Rectal smooth muscle tissue (tissue), 1 donor: Measurements from ENCODE around the gene NAA15.

Experiments
- H3K27ac ChIP-seq: one replicate; pipeline ENCODE4 v1.7.0; 2013; ENCODE audit warnings: low read depth, low read length, inconsistent platforms
- H3K27me3 ChIP-seq: one replicate; pipeline ENCODE4 v1.7.0; 2013; ENCODE audit warnings: low read length; ENCODE audit not compliant: control insufficient read depth, insufficient read depth
- H3K36me3 ChIP-seq: one replicate; pipeline ENCODE4 v1.7.0; 2013; ENCODE audit warnings: low read length; ENCODE audit not compliant: control insufficient read depth, insufficient read depth
- H3K4me1 ChIP-seq: one replicate; pipeline ENCODE4 v1.7.0; 2013; ENCODE audit warnings: low read length; ENCODE audit not compliant: control insufficient read depth, insufficient read depth
- H3K4me3 ChIP-seq: one replicate; pipeline ENCODE4 v1.7.0; 2013; ENCODE audit warnings: low read length
- H3K9ac ChIP-seq: one replicate; pipeline ENCODE4 v1.7.0; 2013; ENCODE audit warnings: low read length

NAA15 gene

DNA sequence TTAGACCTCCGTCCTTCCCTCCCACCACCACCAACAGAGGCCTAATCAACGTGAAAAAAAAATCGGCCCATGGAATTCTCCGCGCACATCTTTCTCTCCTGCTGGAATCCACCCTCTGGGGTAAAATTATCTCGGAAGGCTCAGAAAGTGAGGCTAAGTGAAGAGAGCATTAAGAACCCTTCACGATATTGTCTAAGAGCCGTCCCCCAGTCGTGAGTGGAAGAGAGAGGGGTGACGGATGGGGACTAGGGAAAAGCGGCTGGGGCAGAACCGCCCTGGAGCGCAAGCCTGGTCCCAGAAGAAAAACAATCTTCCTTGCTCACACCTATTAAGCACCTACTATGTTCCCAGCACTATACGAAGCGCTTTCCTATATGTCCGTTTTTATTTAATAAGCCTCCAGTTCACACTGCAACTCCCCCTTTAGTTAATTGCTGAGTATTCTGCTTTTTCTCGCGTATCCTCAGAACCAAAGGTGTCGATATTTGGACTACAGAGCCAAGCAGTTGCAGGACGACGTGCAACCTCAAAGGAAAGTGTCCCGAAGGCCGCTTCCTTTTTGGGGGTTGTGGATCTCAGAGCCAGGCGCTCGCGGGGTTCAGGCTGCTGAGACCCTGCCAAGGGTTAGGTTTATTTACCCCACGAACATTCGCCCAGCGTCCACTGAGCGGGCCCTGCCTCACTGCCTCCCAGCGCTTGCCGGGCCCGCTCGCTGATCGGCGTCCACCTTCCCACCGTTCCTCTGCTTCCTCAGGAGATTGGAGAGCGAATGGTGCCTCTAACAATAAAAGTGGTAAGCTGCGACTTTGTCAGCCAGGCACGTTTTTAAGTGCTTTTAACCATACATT, 22.2 kb upstream of the NAA15 start:
- Histone ChIP-seq H3K27ac (no peak overlapping the region), H3K4me1 (no peaks in the 10 kb centered on the region), H3K27me3 (no peaks in the 10 kb centered on the region), H3K36me3 (no peaks in the 10 kb centered on the region), H3K4me3 (peak overlapping the region; percentile 60), H3K9ac (no peak overlapping the region)

DNA sequence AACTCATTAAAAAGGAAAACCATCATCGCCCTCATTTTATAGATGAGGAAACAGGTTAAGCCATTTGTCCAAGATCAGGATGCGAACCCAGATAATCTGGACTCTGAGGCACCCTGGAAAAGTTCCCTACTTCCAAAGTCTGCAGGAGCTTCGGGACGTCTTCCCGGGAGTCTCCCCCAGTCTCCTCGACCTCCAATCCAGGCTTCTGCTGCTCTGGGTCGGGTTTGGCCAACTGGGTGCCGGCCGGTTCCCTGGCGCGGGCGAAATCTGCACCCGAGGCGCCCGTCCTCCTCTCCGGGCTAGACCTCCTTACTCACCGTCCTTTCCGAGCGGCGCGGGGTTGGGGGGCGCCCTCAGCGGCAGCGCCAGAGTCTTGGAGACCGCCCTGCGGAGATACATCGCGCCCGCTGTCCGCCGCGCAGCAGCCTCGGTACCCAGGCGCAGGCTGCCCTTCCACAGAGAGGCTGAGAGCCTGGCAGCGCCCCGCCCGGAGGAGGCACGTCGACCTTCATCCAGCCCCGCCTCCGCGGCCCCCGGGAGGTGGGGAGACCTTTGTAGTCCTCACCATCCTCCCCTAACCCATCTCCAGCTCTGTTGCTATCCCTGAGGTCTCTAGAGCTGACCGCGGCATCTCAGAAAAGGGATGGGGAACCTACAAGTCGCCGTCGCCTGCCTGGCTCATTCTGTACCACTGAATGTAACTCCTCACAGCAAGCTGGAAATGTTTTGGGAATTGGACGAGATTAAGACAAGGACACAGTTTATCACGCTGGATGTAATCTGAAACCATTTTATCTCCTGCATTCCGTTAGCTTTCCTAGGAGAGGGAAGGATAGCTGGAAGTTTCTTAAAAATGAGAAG, 21.3 kb upstream of the NAA15 start, which contains the start of gene MGARP:
TSS of gene MGARP (minus strand) at position 466 of the 861 bp plus-strand sequence. CDS start at position 399, 67 bp downstream.
- Histone ChIP-seq H3K9ac (no peak within 1 kb of the TSS), H3K27ac (no peak within 1 kb of the TSS), H3K36me3 (no peaks in the 10 kb centered on the region), H3K27me3 (no peaks in the 10 kb centered on the region), H3K4me1 (no peaks in the 10 kb centered on the region), H3K4me3 (peak within 1 kb of the TSS; percentile 60)

DNA sequence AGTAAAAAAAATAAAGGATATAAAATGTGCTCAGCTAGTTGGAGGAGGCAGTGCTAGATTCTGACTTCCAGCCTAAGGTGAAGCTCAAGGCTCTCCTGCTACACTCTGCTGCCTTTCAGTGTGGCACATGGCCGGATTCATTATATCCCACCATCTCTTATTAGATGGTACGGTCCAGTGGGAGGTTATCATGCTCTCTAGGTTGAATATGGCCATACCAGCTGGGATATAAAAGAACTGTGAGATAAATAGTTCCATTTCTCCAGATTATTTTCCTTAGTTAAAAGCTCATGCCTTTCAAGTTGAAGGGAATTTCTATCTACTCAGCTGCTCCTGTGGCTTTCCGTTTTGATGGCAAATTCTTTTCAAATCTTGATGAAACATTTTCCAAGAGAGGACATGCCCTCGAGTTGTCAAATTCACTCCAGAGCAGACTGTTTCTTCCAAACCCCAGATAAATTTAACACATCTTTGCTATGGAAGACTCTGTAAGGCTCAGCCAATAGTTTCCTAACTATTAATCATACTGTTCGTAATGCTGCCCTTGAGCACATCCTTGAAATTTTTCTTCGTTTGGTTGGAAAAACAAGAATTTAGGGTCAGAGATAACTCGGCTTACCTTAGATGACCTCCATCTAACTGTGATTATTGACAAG, 19.1 kb upstream of the NAA15 start:
- Histone ChIP-seq H3K4me1 (no peaks in the 10 kb centered on the region), H3K27me3 (no peaks in the 10 kb centered on the region), H3K36me3 (no peaks in the 10 kb centered on the region), H3K9ac (no peak overlapping the region), H3K4me3 (no peak overlapping the region), H3K27ac (no peak overlapping the region)

DNA sequence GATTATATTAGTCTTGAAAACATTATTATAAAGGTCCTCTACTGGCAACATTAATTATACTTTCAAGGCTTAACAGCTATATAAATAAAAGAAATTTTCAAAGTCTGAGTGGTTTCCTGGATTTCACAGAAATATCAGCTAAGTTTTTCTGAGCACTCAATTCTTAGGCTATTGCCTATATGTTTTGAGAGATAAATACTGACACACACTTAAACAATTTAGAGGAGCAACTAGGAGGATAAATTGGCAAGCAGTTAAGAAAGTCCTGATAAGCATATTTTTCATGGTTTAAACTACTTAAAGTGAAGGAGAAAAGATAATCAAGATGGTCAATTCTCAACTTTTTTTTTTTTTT, 18.6 kb upstream of the NAA15 start:
- Histone ChIP-seq H3K27ac (no peak overlapping the region), H3K4me3 (no peak overlapping the region), H3K27me3 (no peaks in the 10 kb centered on the region), H3K36me3 (no peaks in the 10 kb centered on the region), H3K9ac (no peak overlapping the region), H3K4me1 (no peaks in the 10 kb centered on the region)

- Histone ChIP-seq H3K27ac (no peak overlapping the region), H3K4me3 (no peak overlapping the region), H3K27me3 (no peaks in the 10 kb centered on the region), H3K36me3 (no peaks in the 10 kb centered on the region), H3K4me1 (no peaks in the 10 kb centered on the region), H3K9ac (no peak overlapping the region)
Measured at GRCh38 chr4:139286186-139286698, 15.1 kb upstream of the NAA15 start.

- Histone ChIP-seq H3K36me3 (peaks cover 4% of the 10 kb centered on the region), H3K4me1 (peaks cover 11% of the 10 kb centered on the region), H3K4me3 (peak overlapping the region; percentile 96), H3K9ac (peak overlapping the region; percentile 92), H3K27me3 (no peaks in the 10 kb centered on the region), H3K27ac (peak overlapping the region; percentile 87)
Measured at GRCh38 chr4:139295206-139295941, 5.9 kb upstream of the NAA15 start.

- peak overlapping the region; percentile 96 for H3K4me3 ChIP-seq
- H3K27ac ChIP-seq, result peak overlapping the region; percentile 25
- H3K4me1 ChIP-seq, result peaks cover 13% of the 10 kb centered on the region
- H3K27me3 ChIP-seq, result no peaks in the 10 kb centered on the region
- H3K9ac ChIP-seq, result no peak overlapping the region
- H3K36me3 ChIP-seq, result peaks cover 4% of the 10 kb centered on the region
Measured at GRCh38 chr4:139295942-139296299, 5.4 kb upstream of the NAA15 start.

DNA sequence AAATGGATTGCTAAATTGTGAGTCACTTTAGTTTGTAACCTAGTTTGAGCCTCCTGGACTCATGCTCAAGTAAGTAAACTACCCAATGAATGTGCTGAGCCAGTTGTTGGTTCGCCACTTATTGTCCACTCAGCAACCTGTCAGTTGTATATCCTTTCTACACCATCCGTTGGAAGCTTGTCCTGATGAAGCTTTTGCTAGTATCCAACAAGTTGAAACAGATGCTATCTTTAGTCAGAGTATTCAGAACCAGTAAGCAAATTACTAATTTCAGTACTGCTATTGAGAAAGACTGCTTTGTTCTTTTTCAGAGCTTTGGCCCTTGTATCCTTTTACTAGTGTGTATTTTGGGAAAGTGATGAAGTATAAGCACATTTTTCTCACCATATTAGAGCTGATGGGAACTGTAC, 4.3 kb upstream of the NAA15 start:
- H3K4me1 ChIP-seq, result peaks cover 13% of the 10 kb centered on the region
- no peak overlapping the region for H3K4me3 ChIP-seq
- H3K9ac ChIP-seq, result no peak overlapping the region
- no peaks in the 10 kb centered on the region for H3K27me3 ChIP-seq
- no peak overlapping the region for H3K27ac ChIP-seq
- peaks cover 9% of the 10 kb centered on the region for H3K36me3 ChIP-seq

GRCh38 chr4:139299536-139299935, 1.8 kb upstream of the NAA15 start:
- Histone ChIP-seq H3K9ac (no peak overlapping the region), H3K27ac (no peak overlapping the region), H3K36me3 (peaks cover 4% of the 10 kb centered on the region), H3K4me3 (peak overlapping the region; percentile 15), H3K27me3 (no peaks in the 10 kb centered on the region), H3K4me1 (peaks cover 20% of the 10 kb centered on the region)

- peaks cover 20% of the 10 kb centered on the region for H3K4me1 ChIP-seq
- H3K9ac ChIP-seq, result peak overlapping the region; percentile 100
- peaks cover 4% of the 10 kb centered on the region for H3K36me3 ChIP-seq
- no peaks in the 10 kb centered on the region for H3K27me3 ChIP-seq
- peak overlapping the region; percentile 96 for H3K4me3 ChIP-seq
- H3K27ac ChIP-seq, result peak overlapping the region; percentile 98
Measured at GRCh38 chr4:139300431-139301112, 733 bp upstream of the NAA15 start.

- peaks cover 4% of the 10 kb centered on the region for H3K36me3 ChIP-seq
- no peaks in the 10 kb centered on the region for H3K27me3 ChIP-seq
- H3K4me3 ChIP-seq, result peak within 1 kb of the TSS; percentile 96
- H3K27ac ChIP-seq, result peak within 1 kb of the TSS; percentile 98
- H3K4me1 ChIP-seq, result peaks cover 17% of the 10 kb centered on the region
- H3K9ac ChIP-seq, result peak within 1 kb of the TSS; percentile 87
Measured at GRCh38 chr4:139301821-139302611, 711 bp downstream of the NAA15 start, which contains the start of gene NDUFC1. NDUFC1 (minus strand) TSS chr4:139302477; CDS start chr4:139295798, 6,679 bp downstream.
